HG02798 (cell line): ENCODE data around the gene SERTAD2.
A peak's percentile ranks its signal among the peaks of the same experiment; 100 is the strongest.

Experiments used
- ATAC-seq: cut with Tn5 transposase; IDR thresholded peaks from one replicate; pipeline ENCODE4 v1.9.1; 2021; ENCODE audit warnings: mild to moderate bottlenecking; ENCODE audit not compliant: unreplicated experiment, poor library complexity

The SERTAD2 gene

GRCh38 chr2:64650722-64651338 lies 2.9 kb downstream of the SERTAD2 start:
- ATAC-seq = no peak

- no peak for ATAC-seq
Observed at GRCh38 chr2:64650296-64650695, 3.4 kb downstream of the SERTAD2 start.

- no peak for ATAC-seq
Observed at GRCh38 chr2:64649626-64650025, 4.1 kb downstream of the SERTAD2 start.

GRCh38 chr2:64649013-64649484 lies 4.7 kb downstream of the SERTAD2 start:
- ATAC-seq = no peak

GRCh38 chr2:64646007-64646880 lies 7.5 kb downstream of the SERTAD2 start:
- no peak for ATAC-seq

- peak; percentile 58 for ATAC-seq
Observed at GRCh38 chr2:64644458-64645382, 9.0 kb downstream of the SERTAD2 start.

GRCh38 chr2:64643838-64644457 lies 9.8 kb downstream of the SERTAD2 start:
- ATAC-seq = no peak

- ATAC-seq = no peak
Observed at GRCh38 chr2:64641599-64641998, 12.1 kb downstream of the SERTAD2 start.

GRCh38 chr2:64640153-64641044 lies 13.3 kb downstream of the SERTAD2 start:
- ATAC-seq = no peak

- ATAC-seq = no peak
Observed at GRCh38 chr2:64639691-64640090, 14.0 kb downstream of the SERTAD2 start.

- no peak for ATAC-seq
Observed at GRCh38 chr2:64638502-64639120, 15.1 kb downstream of the SERTAD2 start.

- ATAC-seq = no peak
Observed at GRCh38 chr2:64637931-64638330, 15.8 kb downstream of the SERTAD2 start.

- peak; percentile 70 for ATAC-seq
Observed at GRCh38 chr2:64637000-64637635, 16.6 kb downstream of the SERTAD2 start.

- peak; percentile 57 for ATAC-seq
Observed at GRCh38 chr2:64635976-64636911, 17.5 kb downstream of the SERTAD2 start.

GRCh38 chr2:64634345-64635267 lies 19.1 kb downstream of the SERTAD2 start:
- no peak for ATAC-seq
